Endothelial cell of umbilical vein (primary cell): Measurements from ENCODE around the gene AURKAIP1. TPM values are rescaled to one million over a fixed set of nuclear protein-coding genes. Genes with fewer than 3 reads are reported as not detected.

Experiments
- BruUV-seq: library from RNA; stranded (reverse); fragments of 400-500 nt; replicated peaks from 2 replicates; lab custom pipeline; 2021; lab: Mats Ljungman, UMichigan
- CTCF ChIA-PET: fragments of 300-600, 350-600 bp; sonication (Branson Sonifier 250); formaldehyde crosslinking; loops from one replicate; lab custom pipeline; 2021; ENCODE audit warnings: antibody characterized with exemption, inconsistent platforms; lab: Charles Lee
- POLR2A ChIA-PET: fragments of 300-600, 350-600 bp; sonication (Branson Sonifier 250); formaldehyde crosslinking; loops from one replicate; lab custom pipeline; 2021; ENCODE audit warnings: antibody characterized with exemption, inconsistent platforms; lab: Charles Lee
- DNase-seq: peaks from one replicate; pipeline ENCODE4 v3.0.0-alpha.2; 2011; ENCODE audit warnings: low read depth, low spot score
- FAIRE-seq: peaks from 2 replicates; lab custom pipeline; 2011; peaks lifted over from hg19 to GRCh38; lab: Jason Lieb, UNC
- H2AFZ ChIP-seq: 2 replicates; pipeline ENCODE4 v1.6.0; 2012; ENCODE audit warnings: low read depth, low read length, control low read depth, inconsistent platforms
- H3K27ac ChIP-seq: 2 replicates; pipeline ENCODE4 v1.5.1; 2011; ENCODE audit warnings: low read depth, mild to moderate bottlenecking, control low read depth, low read length, moderate library complexity; ENCODE audit not compliant: insufficient read depth
- H3K27me3 ChIP-seq, 2 experiments: 2 replicates each; pipeline versions ENCODE4 v1.6.0 to v1.6.1; 2011; ENCODE audit warnings: low read length in 2 of 2, mixed read lengths in 1 of 2; ENCODE audit not compliant: control insufficient read depth in 2 of 2, insufficient read depth in 2 of 2
- H3K36me3 ChIP-seq, 2 experiments: 2 replicates in 1 of 2; 3 replicates in 1 of 2; pipeline ENCODE4 v1.5.1; 2011; ENCODE audit warnings: low read length in 2 of 2, mild to moderate bottlenecking in 1 of 2, moderate library complexity in 1 of 2; ENCODE audit not compliant: control insufficient read depth in 2 of 2, insufficient read depth in 2 of 2; ENCODE audit errors: extremely low read depth in 1 of 2
- H3K4me1 ChIP-seq: 3 replicates; pipeline ENCODE4 v1.5.1; 2011; ENCODE audit warnings: mild to moderate bottlenecking, low read length; ENCODE audit not compliant: control insufficient read depth, insufficient read depth; ENCODE audit errors: extremely low read depth
- H3K4me2 ChIP-seq: 2 replicates; pipeline ENCODE4 v1.6.1; 2011; ENCODE audit warnings: low read length, control low read depth, mixed read lengths; ENCODE audit not compliant: insufficient read depth
- H3K4me3 ChIP-seq, 3 experiments: fragments of 200-600 bp in 1 of 3; sonication (generic), shearing (Covaris generic) in 1 of 3; replicated peaks in 1 of 3; 2 replicates each; pipeline ENCODE4 v1.5.1; 2011 to 2016; ENCODE audit warnings: control low read depth in 3 of 3, low read length in 3 of 3, mild to moderate bottlenecking in 2 of 3, inconsistent platforms in 1 of 3, low read depth in 1 of 3, moderate library complexity in 1 of 3; ENCODE audit not compliant: insufficient read depth in 1 of 3
- H3K79me2 ChIP-seq: 2 replicates; pipeline ENCODE4 v1.6.0; 2012; ENCODE audit warnings: low read length, inconsistent platforms; ENCODE audit not compliant: control insufficient read depth, insufficient read depth
- H3K9ac ChIP-seq: replicated peaks from 2 replicates; pipeline ENCODE3; 2011; ENCODE audit warnings: low read length, control low read depth; ENCODE audit not compliant: insufficient read depth; ENCODE audit errors: extremely low read depth
- H3K9me1 ChIP-seq: replicated peaks from 3 replicates; pipeline ENCODE4 v1.6.0; 2011; ENCODE audit warnings: mild to moderate bottlenecking, low read length; ENCODE audit not compliant: control insufficient read depth, insufficient read depth; ENCODE audit errors: extremely low read depth
- H3K9me3 ChIP-seq: replicated peaks from 2 replicates; pipeline ENCODE4 v1.5.1; 2012; ENCODE audit warnings: low read length, inconsistent platforms; ENCODE audit not compliant: control insufficient read depth, insufficient read depth
- H4K20me1 ChIP-seq: replicated peaks from 2 replicates; pipeline ENCODE3; 2011; ENCODE audit warnings: mild to moderate bottlenecking, low read length; ENCODE audit not compliant: control insufficient read depth, insufficient read depth; ENCODE audit errors: extremely low read depth
- CTCF ChIP-seq, 2 donors: IDR thresholded peaks; 1 replicate in 1 of 2; 2 replicates in 1 of 2; pipeline ENCODE4 v1.5.1; 2011; ENCODE audit warnings: low read length in 2 of 2, mild to moderate bottlenecking in 2 of 2, moderate library complexity in 2 of 2, control low read depth in 1 of 2, inconsistent platforms in 1 of 2, low read depth in 1 of 2; ENCODE audit not compliant: insufficient read depth in 1 of 2; ENCODE audit errors: extremely low read depth in 1 of 2
- EZH2 ChIP-seq: IDR thresholded peaks from 2 replicates; pipeline ENCODE4 v1.6.1; 2012; ENCODE audit warnings: borderline replicate concordance, low read depth, mild to moderate bottlenecking, moderate library complexity, low read length, inconsistent platforms; ENCODE audit not compliant: severe bottlenecking
- FOS ChIP-seq: IDR thresholded peaks from 2 replicates; pipeline ENCODE4 v1.6.1; 2011; ENCODE audit warnings: mild to moderate bottlenecking, low read length, moderate library complexity, borderline replicate concordance; ENCODE audit not compliant: insufficient read depth
- GATA2 ChIP-seq: IDR thresholded peaks from 2 replicates; pipeline ENCODE4 v1.7.0; 2011; ENCODE audit warnings: low read depth, mild to moderate bottlenecking, moderate library complexity, mixed read lengths, low read length; ENCODE audit not compliant: insufficient read length, insufficient read depth
- JUN ChIP-seq: IDR thresholded peaks from 2 replicates; pipeline ENCODE4 v1.6.1; 2011; ENCODE audit warnings: borderline replicate concordance, low read depth; ENCODE audit not compliant: insufficient read length, insufficient read depth
- MYC ChIP-seq: IDR thresholded peaks from one replicate; pipeline ENCODE4 v1.6.1; 2011; ENCODE audit warnings: mild to moderate bottlenecking, low read depth, low read length
- POLR2A ChIP-seq: IDR thresholded peaks from 2 replicates; pipeline ENCODE4 v1.6.1; 2012; ENCODE audit warnings: low read depth, mild to moderate bottlenecking, control low read depth, low read length
- POLR2AphosphoS5 ChIP-seq: IDR thresholded peaks from 2 replicates; pipeline ENCODE4 v1.6.1; 2012; ENCODE audit warnings: low read depth, mild to moderate bottlenecking, control low read depth, low read length, moderate library complexity; ENCODE audit not compliant: insufficient read depth
- dilution Hi-C: fragments of 300-500 bp; cut with MboI; formaldehyde crosslinking; loops from one replicate; pipeline ENCODE4 v1.15.0; 2019; ENCODE audit warnings: low sequenced_read_pairs; ENCODE audit not compliant: extremely low pct_ligation_motif_present
- intact Hi-C: fragments of 100-400 bp; cut with micrococcal nuclease; formaldehyde crosslinking; loops from one replicate; pipeline ENCODE4 v1.10.0; 2022
- polyA plus RNA-seq, 4 experiments: library from polyadenylated mRNA; depleted of rRNA in 3 of 4; stranded (reverse) in 3 of 4; unstranded in 1 of 4; fragments of >200 nt; gene quantifications; 2 replicates each; pipeline versions ENCODE4 v1.2.1 to v1.2.3, GENCODE V29; 2011 to 2012; ENCODE audit warnings: missing spikeins in 1 of 4
- total RNA-seq: library from RNA; stranded (reverse); gene quantifications from 2 replicates; pipeline ENCODE4 v1.2.3, GENCODE V29; 2021
- TF ChIP-seq, protein P1 (sequence below): IDR thresholded peaks from 2 replicates; pipeline ENCODE4 v1.6.1; 2011; ENCODE audit not compliant: insufficient read depth, insufficient read length

AURKAIP1 gene
- total and polyA plus RNA-seq, 2 donors (not counting 3 experiments of a cell fraction or from before 2014, with no cell fraction given): 73.3 to 151 TPM

DNA sequence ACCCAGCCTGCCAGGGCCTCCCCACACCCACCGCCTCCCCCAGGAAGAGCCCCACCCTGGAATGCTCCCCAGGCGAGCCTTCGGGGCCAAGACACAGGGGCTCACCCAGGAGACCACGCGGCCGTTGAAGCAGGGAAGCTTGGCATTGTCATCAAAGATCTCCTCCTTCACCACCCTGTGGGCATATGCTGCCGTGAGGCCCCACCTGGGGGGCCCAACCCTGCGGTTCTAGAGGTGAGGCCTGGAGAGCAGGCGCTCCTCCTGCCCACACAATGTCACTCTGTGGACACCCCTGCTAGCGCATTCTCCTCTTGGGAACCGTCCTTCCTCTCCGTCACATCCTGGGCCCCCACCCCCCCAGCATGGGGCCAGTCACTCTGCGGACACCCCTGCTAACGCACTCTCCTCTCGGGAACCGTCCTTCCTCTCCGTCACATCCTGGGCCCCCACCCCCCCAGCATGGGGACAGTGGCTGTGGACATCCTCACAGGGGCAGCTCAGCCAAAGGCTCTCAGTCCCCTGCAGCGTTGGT is 32.4 kb downstream of the AURKAIP1 start:
- intact Hi-C loops: no loop called here
- CTCF ChIA-PET: no interaction called here
- dilution Hi-C loops: no loop called here

More for the DNA sequence above, 32.4 kb downstream of the AURKAIP1 start:
- POLR2A ChIA-PET: no interaction called here
- Histone ChIP-seq H4K20me1 (no peaks in the 10 kb centered on the region), H3K9me3 (no peaks in the 10 kb centered on the region), H3K27me3 (no peaks in the 10 kb centered on the region), H3K4me1 (peaks cover 2% of the 10 kb centered on the region), H3K9me1 (no peaks in the 10 kb centered on the region), H3K4me3 (no peak overlapping the region), H3K79me2 (peaks cover 21% of the 10 kb centered on the region), H3K4me2 (no peak overlapping the region), H3K9ac (no peak overlapping the region), H3K27ac (no peak overlapping the region), H2AFZ (no peak overlapping the region), H3K36me3 (peaks cover 0 to 17% of the 10 kb centered on the region in 2 experiments)
- FAIRE-seq (no peak), DNase-seq (no peak)
- TF ChIP-seq FOS (no peak), GATA2 (no peak), POLR2A (no peak), EZH2 (no peak), MYC (no peak), JUN (no peak), POLR2AphosphoS5 (no peak), CTCF (IDR thresholded peaks at IDR 0.05; ENCODE audit: extremely low read depth in 1 of 2, insufficient read depth in 1 of 2, low read depth in 1 of 2, low read length in 2 of 2) (no peak)
- TF ChIP-seq, protein P1, sequence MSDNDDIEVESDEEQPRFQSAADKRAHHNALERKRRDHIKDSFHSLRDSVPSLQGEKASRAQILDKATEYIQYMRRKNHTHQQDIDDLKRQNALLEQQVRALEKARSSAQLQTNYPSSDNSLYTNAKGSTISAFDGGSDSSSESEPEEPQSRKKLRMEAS: no peak
- no TSS peak for BruUV-seq
